ENCODE data around the gene TRRAP.
"Not testable (repeated sequence)": the region's sequence is repeated elsewhere in the genome, so short reads cannot be mapped to it uniquely, and the experiment has no call there.

Gene TRRAP

DNA sequence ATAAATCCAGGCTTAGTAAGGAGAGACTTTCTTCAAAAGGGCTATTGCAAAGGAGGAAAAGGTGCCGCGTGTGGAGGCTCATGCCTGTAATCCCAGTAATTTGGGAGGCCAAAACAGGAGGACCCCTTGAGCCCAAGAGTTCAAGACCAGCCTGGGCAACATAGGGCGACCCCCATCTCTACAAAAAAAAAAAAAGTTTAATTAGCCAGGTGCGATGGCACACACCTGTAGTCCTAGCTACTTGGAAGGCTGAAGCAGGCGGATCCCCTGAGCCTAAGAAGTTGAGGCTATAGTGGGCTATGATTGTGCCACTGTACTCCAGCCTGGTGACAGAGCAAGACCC, 40.7 kb upstream of the TRRAP start:
- DNase-seq (ENCODE audit: low spot score), result no peak
- TF ChIP-seq, protein P1, sequence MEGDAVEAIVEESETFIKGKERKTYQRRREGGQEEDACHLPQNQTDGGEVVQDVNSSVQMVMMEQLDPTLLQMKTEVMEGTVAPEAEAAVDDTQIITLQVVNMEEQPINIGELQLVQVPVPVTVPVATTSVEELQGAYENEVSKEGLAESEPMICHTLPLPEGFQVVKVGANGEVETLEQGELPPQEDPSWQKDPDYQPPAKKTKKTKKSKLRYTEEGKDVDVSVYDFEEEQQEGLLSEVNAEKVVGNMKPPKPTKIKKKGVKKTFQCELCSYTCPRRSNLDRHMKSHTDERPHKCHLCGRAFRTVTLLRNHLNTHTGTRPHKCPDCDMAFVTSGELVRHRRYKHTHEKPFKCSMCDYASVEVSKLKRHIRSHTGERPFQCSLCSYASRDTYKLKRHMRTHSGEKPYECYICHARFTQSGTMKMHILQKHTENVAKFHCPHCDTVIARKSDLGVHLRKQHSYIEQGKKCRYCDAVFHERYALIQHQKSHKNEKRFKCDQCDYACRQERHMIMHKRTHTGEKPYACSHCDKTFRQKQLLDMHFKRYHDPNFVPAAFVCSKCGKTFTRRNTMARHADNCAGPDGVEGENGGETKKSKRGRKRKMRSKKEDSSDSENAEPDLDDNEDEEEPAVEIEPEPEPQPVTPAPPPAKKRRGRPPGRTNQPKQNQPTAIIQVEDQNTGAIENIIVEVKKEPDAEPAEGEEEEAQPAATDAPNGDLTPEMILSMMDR (IDR thresholded peaks at IDR 0.05; ENCODE audit: extremely low read depth, missing control alignments), result no peak

DNA sequence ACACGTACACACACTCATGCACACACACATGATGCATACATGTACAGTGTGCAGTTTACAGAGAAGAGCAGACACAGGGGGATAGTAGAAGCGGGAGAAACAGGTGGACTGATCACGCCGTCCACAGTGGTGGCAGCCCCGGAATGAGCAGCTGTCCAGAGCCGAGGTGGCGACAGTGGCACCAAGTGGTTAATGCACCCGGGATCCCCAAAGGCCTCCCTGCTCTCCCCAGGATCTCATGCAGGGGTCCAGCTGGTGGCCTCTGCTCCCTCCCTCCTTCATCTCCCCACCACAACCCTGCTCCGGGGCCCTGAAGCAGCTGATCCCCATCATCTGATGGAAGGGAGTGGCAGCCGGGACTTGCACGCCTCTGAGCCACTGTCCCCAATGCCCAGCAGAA, 38.2 kb upstream of the TRRAP start:
- no peak for DNase-seq (ENCODE audit: low spot score)
- TF ChIP-seq, protein P1 (IDR thresholded peaks at IDR 0.05; ENCODE audit: extremely low read depth, missing control alignments), result no peak

DNA sequence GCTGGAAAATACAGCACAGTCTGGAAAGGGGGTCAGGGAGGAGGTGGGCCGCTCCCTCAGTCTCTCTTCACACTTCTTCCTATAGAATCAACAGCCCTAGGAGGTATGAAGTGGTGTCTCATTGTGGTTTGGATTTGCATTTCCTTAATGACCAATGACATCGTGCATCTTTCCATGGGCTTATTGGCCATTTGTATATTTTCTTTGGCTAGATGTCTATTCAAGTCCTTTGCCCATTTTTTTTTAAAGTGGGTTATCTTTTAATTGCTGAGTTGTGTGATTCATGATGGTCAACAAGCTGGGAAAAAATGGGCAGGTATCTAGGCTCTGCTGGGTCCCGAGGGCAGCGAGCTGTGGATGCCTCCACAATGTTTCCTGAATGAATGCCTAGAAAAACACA, 37.6 kb upstream of the TRRAP start:
- no peak for DNase-seq (ENCODE audit: low spot score)
- TF ChIP-seq, protein P1 (IDR thresholded peaks at IDR 0.05; ENCODE audit: extremely low read depth, missing control alignments), result no peak

DNA sequence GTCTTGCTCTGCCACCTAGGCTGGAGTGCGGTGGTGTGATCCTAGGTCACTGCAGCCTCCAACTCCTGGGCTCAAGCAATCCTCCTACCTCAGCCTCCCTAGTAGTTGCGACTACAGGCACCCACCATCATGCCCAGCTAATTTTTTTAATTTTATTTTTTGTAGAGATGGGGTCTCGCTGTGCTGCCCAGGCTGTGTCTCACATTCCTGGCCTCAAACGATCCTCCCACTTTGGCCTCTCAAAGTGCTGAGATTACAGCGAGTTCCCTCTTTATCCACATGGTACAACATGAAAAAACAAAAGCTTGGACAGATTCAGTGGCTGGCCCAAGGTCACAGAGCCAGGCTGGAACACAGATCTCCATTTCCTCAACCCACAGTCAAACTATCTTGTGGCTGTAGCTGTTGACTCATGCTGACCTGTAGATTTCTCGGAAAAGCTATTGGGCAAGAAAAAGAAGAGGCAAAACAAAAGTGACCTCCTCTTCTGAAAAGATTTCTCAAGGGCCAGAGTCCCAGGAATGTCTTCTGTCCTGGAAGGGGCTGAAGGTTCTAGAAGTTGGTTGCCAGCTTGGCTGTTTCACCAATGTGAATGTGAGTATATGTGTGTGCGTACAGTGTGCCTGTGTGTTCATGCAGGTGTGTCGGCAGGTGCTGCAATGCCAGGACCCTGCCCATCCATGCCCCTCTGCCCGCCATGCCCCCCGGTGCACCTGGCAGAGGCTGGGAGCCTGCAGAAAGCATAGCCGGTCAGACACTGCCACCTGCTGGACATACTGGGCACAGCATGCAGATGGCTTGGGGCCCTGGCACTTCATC, 36.9 kb upstream of the TRRAP start:
- peak; percentile 72 for DNase-seq (ENCODE audit: low spot score)
- TF ChIP-seq, protein P1 (IDR thresholded peaks at IDR 0.05; ENCODE audit: extremely low read depth, missing control alignments), result peak; percentile 87

DNA sequence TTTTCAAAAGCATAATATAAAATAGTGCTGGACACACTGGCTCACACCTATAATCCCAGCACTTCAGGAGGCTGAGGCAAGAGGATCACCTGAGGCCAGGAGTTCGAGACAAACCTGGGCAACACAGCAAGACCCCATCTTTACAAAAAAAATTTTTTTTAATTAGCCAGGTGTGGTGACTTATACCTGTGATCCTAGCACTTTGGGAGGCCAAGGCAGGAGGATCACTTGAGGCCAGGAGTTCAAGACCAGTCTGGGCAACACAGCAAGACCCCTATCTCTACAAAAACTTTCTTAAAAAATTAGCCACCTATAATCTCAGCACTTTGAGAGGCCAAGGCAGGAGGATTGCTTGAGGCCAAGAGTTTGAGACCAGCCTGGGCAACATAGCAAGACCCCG, 35.8 kb upstream of the TRRAP start:
- not testable (repeated sequence) for DNase-seq (ENCODE audit: low spot score)

DNA sequence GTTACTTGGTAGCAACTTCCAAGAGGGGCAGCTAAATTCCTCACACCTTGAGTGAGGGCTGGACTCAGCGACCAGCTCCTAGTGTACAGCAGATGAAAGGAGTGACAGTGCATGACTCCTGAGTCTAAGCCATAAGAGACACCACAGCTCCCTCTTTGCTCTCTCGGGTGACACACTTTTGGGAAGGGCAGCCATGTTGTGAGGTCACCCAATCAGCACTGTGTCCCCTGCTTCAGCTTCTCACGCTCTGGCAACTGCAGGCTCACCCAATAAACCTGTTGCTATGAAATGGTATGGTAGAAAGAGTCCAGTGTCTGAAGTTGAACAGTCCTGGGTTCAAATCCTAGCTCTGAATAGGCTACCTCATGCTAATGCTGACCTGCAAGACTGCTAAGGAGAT, 29.4 kb upstream of the TRRAP start:
- no peak for DNase-seq (ENCODE audit: low spot score)

DNA sequence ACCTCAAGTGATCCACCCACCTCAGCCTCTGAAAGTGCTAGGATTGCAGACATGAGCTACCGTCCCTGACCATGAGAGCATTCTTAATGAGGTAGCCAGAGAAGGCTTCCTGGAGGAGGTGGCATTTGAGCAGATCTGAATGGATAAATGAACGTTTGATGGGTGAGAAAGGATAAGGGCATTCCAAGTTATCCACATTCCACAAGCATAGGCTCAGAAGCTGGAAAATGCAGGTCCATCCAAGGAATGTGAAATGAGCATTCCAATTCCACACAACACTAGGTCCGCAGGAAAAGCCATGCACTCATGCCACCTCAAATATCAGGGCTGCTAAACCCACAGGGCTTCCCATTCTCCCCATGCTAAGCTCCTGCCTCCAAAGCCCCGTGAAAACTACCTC, 25.5 kb upstream of the TRRAP start:
- TF ChIP-seq, protein P1 (IDR thresholded peaks at IDR 0.05; ENCODE audit: extremely low read depth, missing control alignments), result no peak
- DNase-seq (ENCODE audit: low spot score), result no peak

More for the DNA sequence above, 29.4 kb upstream of the TRRAP start:
- TF ChIP-seq, protein P1 (IDR thresholded peaks at IDR 0.05; ENCODE audit: extremely low read depth, missing control alignments), result no peak
